H9 (cell line): Measurements from ENCODE around the gene FMOD. TPM values are rescaled to one million over a fixed set of nuclear protein-coding genes. Genes with fewer than 3 reads are reported as not detected.

Source experiments
- DNase-seq: peaks from one replicate; pipeline ENCODE4 v3.0.0-alpha.2; 2017
- H2AFZ ChIP-seq: one replicate; pipeline ENCODE4 v1.6.1; 2013; ENCODE audit warnings: mild to moderate bottlenecking, low read length, control low read depth, moderate library complexity
- H2AK5ac ChIP-seq: 2 replicates; pipeline ENCODE4 v1.6.1; 2013; ENCODE audit warnings: low read length, control low read depth, mixed read lengths; ENCODE audit not compliant: insufficient read length
- H2BK120ac ChIP-seq: one replicate; pipeline ENCODE4 v1.6.1; 2013; ENCODE audit warnings: low read depth, mild to moderate bottlenecking, low read length, control low read depth, inconsistent platforms; ENCODE audit not compliant: poor library complexity, severe bottlenecking
- H2BK12ac ChIP-seq: 2 replicates; pipeline ENCODE4 v1.6.1; 2013; ENCODE audit warnings: low read length, control low read depth, mixed read lengths, low read depth; ENCODE audit not compliant: insufficient read length
- H2BK15ac ChIP-seq: 2 replicates; pipeline ENCODE4 v1.6.1; 2013; ENCODE audit warnings: low read depth, low read length, control low read depth
- H2BK20ac ChIP-seq: one replicate; pipeline ENCODE4 v1.6.1; 2013; ENCODE audit warnings: low read depth, mild to moderate bottlenecking, low read length, control low read depth, inconsistent platforms; ENCODE audit not compliant: poor library complexity, severe bottlenecking
- H2BK5ac ChIP-seq: 2 replicates; pipeline ENCODE4 v1.6.1; 2013; ENCODE audit warnings: low read length, control low read depth, mixed read lengths; ENCODE audit not compliant: insufficient read length
- H3K14ac ChIP-seq: 2 replicates; pipeline ENCODE4 v1.6.1; 2013; ENCODE audit warnings: low read length, control low read depth; ENCODE audit not compliant: insufficient read depth
- H3K18ac ChIP-seq: 2 replicates; pipeline ENCODE4 v1.6.1; 2013; ENCODE audit warnings: low read depth, mild to moderate bottlenecking, mixed read lengths, low read length, control low read depth; ENCODE audit not compliant: insufficient read length
- H3K23ac ChIP-seq: 2 replicates; pipeline ENCODE4 v1.6.1; 2013; ENCODE audit warnings: low read length, control low read depth, mixed read lengths, low read depth; ENCODE audit not compliant: insufficient read length
- H3K23me2 ChIP-seq: 2 replicates; pipeline ENCODE4 v1.6.1; 2013; ENCODE audit warnings: low read depth, mild to moderate bottlenecking, mixed read lengths, low read length, control low read depth; ENCODE audit not compliant: insufficient read length, poor library complexity, severe bottlenecking
- H3K27ac ChIP-seq: 2 replicates; pipeline ENCODE4 v1.5.1; 2013; ENCODE audit warnings: low read length, control low read depth, mixed read lengths, low read depth; ENCODE audit not compliant: insufficient read length
- H3K27me3 ChIP-seq: 2 replicates; pipeline ENCODE4 v1.6.1; 2013; ENCODE audit warnings: low read length, control low read depth, inconsistent platforms; ENCODE audit not compliant: insufficient read depth
- H3K4ac ChIP-seq: 2 replicates; pipeline ENCODE4 v1.6.1; 2013; ENCODE audit warnings: low read depth, mild to moderate bottlenecking, control low read depth, inconsistent platforms, low read length, moderate library complexity
- H3K4me1 ChIP-seq: 2 replicates; pipeline ENCODE4 v1.6.1; 2013; ENCODE audit warnings: low read length, control low read depth, inconsistent platforms; ENCODE audit not compliant: insufficient read depth
- H3K4me2 ChIP-seq: 2 replicates; pipeline ENCODE4 v1.6.1; 2013; ENCODE audit warnings: low read length, control low read depth, mixed read lengths; ENCODE audit not compliant: insufficient read length, insufficient read depth
- H3K56ac ChIP-seq: 2 replicates; pipeline ENCODE4 v1.6.1; 2013; ENCODE audit warnings: low read depth, mild to moderate bottlenecking, mixed read lengths, low read length, control low read depth; ENCODE audit not compliant: insufficient read length
- H3K79me1 ChIP-seq: 2 replicates; pipeline ENCODE4 v1.6.1; 2013; ENCODE audit warnings: low read depth, mild to moderate bottlenecking, moderate library complexity, low read length, control low read depth, inconsistent platforms; ENCODE audit not compliant: insufficient read depth, poor library complexity, severe bottlenecking
- H3K79me2 ChIP-seq: 2 replicates; pipeline ENCODE4 v1.6.1; 2013; ENCODE audit warnings: low read length, control low read depth, inconsistent platforms; ENCODE audit not compliant: insufficient read depth
- H3K9ac ChIP-seq: 2 replicates; pipeline ENCODE4 v1.6.1; 2013; ENCODE audit warnings: low read length, control low read depth, mixed read lengths; ENCODE audit not compliant: insufficient read length; ENCODE audit errors: extremely low read depth
- H3K9me3 ChIP-seq: one replicate; pipeline ENCODE4 v1.6.1; 2013; ENCODE audit warnings: low read depth, low read length, inconsistent platforms; ENCODE audit not compliant: control insufficient read depth
- H3T11ph ChIP-seq: one replicate; pipeline ENCODE4 v1.6.1; 2013; ENCODE audit warnings: mild to moderate bottlenecking, low read length, control low read depth, inconsistent platforms
- H4K20me1 ChIP-seq: one replicate; pipeline ENCODE4 v1.6.1; 2013; ENCODE audit not compliant: control insufficient read depth, insufficient read length, insufficient read depth
- H4K5ac ChIP-seq: 2 replicates; pipeline ENCODE4 v1.6.1; 2013; ENCODE audit warnings: low read depth, mild to moderate bottlenecking, mixed read lengths, low read length, control low read depth; ENCODE audit not compliant: insufficient read length
- H4K8ac ChIP-seq: replicated peaks from 2 replicates; pipeline ENCODE4 v1.6.1; 2013; ENCODE audit warnings: low read length, control low read depth, mixed read lengths, low read depth; ENCODE audit not compliant: insufficient read length
- H4K91ac ChIP-seq: 2 replicates; pipeline ENCODE4 v1.6.1; 2013; ENCODE audit warnings: low read depth, mild to moderate bottlenecking, moderate library complexity, mixed read lengths, low read length, control low read depth; ENCODE audit not compliant: insufficient read length
- H3K27ac Mint-ChIP-seq, 3 experiments: 2 replicates in 2 of 3; 3 replicates in 1 of 3; pipeline ENCODE4 v1.8.0; 2020 to 2021; ENCODE audit warnings: mixed read lengths in 3 of 3, mild to moderate bottlenecking in 1 of 3, moderate library complexity in 1 of 3
- H3K27me3 Mint-ChIP-seq: 2 replicates; pipeline ENCODE4 v1.8.0; 2021; ENCODE audit warnings: low read depth, mild to moderate bottlenecking, moderate library complexity, mixed read lengths
- H3K36me3 Mint-ChIP-seq, 3 experiments: 2 replicates in 2 of 3; 3 replicates in 1 of 3; pipeline ENCODE4 v1.8.0; 2020 to 2021; ENCODE audit warnings: low read depth in 3 of 3, mixed read lengths in 3 of 3; ENCODE audit not compliant: insufficient read depth in 1 of 3
- H3K4me1 Mint-ChIP-seq, 2 experiments: 2 replicates each; pipeline ENCODE4 v1.8.0; 2020; ENCODE audit warnings: mixed read lengths in 2 of 2
- H3K4me3 Mint-ChIP-seq, 2 experiments: 2 replicates in 1 of 2; 3 replicates in 1 of 2; pipeline ENCODE4 v1.8.0; 2020 to 2021; ENCODE audit warnings: mild to moderate bottlenecking in 2 of 2, mixed read lengths in 2 of 2, moderate library complexity in 1 of 2
- H3K9me3 Mint-ChIP-seq, 2 experiments: 2 replicates in 1 of 2; 3 replicates in 1 of 2; pipeline ENCODE4 v1.8.0; 2020; ENCODE audit warnings: mild to moderate bottlenecking in 2 of 2, mixed read lengths in 2 of 2, moderate library complexity in 1 of 2
- CTCF ChIP-seq: fragments of 200-600 bp; sonication (generic); conservative IDR thresholded peaks from 3 replicates; pipeline ENCODE4 v1.8.0; 2021; ENCODE audit warnings: antibody characterized with exemption, mild to moderate bottlenecking
- WGBS: extraction: QIAGEN DNeasy Blood & Tissue Kit; methylation state at CpG from one replicate; pipeline ENCODE4 v1.1.7; 2013; ENCODE audit warnings: missing lambda C conversion rate, low lambda C conversion rate, mixed read lengths; ENCODE audit not compliant: insufficient read length; ENCODE audit errors: extremely low coverage; 5-methylcytosine and 5-hydroxymethylcytosine counted together
- total RNA-seq: library from RNA; stranded (reverse); gene quantifications from 2 replicates; pipeline ENCODE4 v1.2.1, GENCODE V29; 2021

Gene FMOD
- total RNA-seq, 1 experiment from 2014 or later, result not detected

- Histone ChIP-seq H4K20me1 (no peaks in the 10 kb centered on the region), H4K5ac (no peak overlapping the region), H3K27ac (no peak overlapping the region), H2BK5ac (no peak overlapping the region), H3K4me1 (no peaks in the 10 kb centered on the region), H3K56ac (no peak overlapping the region), H3K18ac (no peak overlapping the region), H3K23me2 (no peaks in the 10 kb centered on the region), H2BK15ac (no peak overlapping the region), H2AK5ac (no peak overlapping the region), H2BK12ac (no peak overlapping the region), H3K27me3 (no peaks in the 10 kb centered on the region), H3T11ph (no peak overlapping the region), H3K23ac (no peak overlapping the region), H3K79me2 (no peaks in the 10 kb centered on the region), H4K8ac (no peak overlapping the region), H3K4me2 (no peak overlapping the region), H3K4ac (no peak overlapping the region), H3K9me3 (no peaks in the 10 kb centered on the region), H3K79me1 (no peaks in the 10 kb centered on the region), H3K9ac (no peak overlapping the region), H2AFZ (no peak overlapping the region), H2BK120ac (no peak overlapping the region), H2BK20ac (no peak overlapping the region), H3K14ac (no peak overlapping the region), H4K91ac (no peak overlapping the region)
- WGBS, result no CpG with 5 or more reads among the region's 2 CpGs
- Mint-ChIP-seq H3K4me1 (no peaks in the 10 kb centered on the region; a peak in 1 of 4 replicates), H3K9me3 (peaks cover 6% of the 10 kb centered on the region in 2 experiments; a peak in 4 of 5 replicates), H3K4me3 (no peak overlapping the region), H3K27me3 (peaks cover 6% of the 10 kb centered on the region), H3K36me3 (no peaks in the 10 kb centered on the region; a peak in 1 of 7 replicates), H3K27ac (no peak overlapping the region)
- TF ChIP-seq CTCF, result no peak
- no peak for DNase-seq
These were observed 39.4 kb upstream of the FMOD start for GRCh38 chr1:203390298-203390697.
